Kidney (tissue), 14 donors: ENCODE data around the gene PTPRJ. TPM values are rescaled to one million over a fixed set of nuclear protein-coding genes. Genes with fewer than 3 reads are reported as not detected.

ENCODE experiments used
- DNase-seq, 5 donors: peaks; one replicate each; pipeline ENCODE4 v3.0.0-alpha.2; 2013 to 2020
- FAIRE-seq: peaks from 2 replicates; lab custom pipeline; 2012; peaks lifted over from hg19 to GRCh38; lab: Jason Lieb, UNC
- H3K27ac ChIP-seq, 2 donors: one replicate each; pipeline ENCODE4 v1.7.0; 2013; ENCODE audit warnings: low read depth in 2 of 2, low read length in 2 of 2, inconsistent platforms in 1 of 2
- H3K27me3 ChIP-seq: one replicate; pipeline ENCODE4 v1.7.1; 2013; ENCODE audit warnings: low read length, inconsistent platforms; ENCODE audit not compliant: control insufficient read depth, insufficient read depth
- H3K36me3 ChIP-seq, 3 donors: one replicate each; pipeline versions ENCODE4 v1.7.0 to v1.7.1; 2013; ENCODE audit warnings: low read length in 3 of 3, control low read depth in 1 of 3, inconsistent platforms in 1 of 3; ENCODE audit not compliant: insufficient read depth in 3 of 3, control insufficient read depth in 2 of 3
- H3K4me1 ChIP-seq, 3 donors: one replicate each; pipeline versions ENCODE4 v1.7.0 to v1.7.1; 2013; ENCODE audit warnings: low read length in 3 of 3, inconsistent platforms in 1 of 3, low read depth in 1 of 3; ENCODE audit not compliant: control insufficient read depth in 2 of 3, insufficient read depth in 2 of 3
- H3K4me3 ChIP-seq, 3 donors: one replicate each; pipeline versions ENCODE4 v1.7.0 to v1.8.1; 2013; ENCODE audit warnings: low read length in 3 of 3, control low read depth in 1 of 3, inconsistent platforms in 1 of 3
- H3K9ac ChIP-seq, 3 donors: one replicate each; pipeline versions ENCODE4 v1.7.0 to v1.7.1; 2013; ENCODE audit warnings: low read length in 3 of 3, control low read depth in 1 of 3, inconsistent platforms in 1 of 3
- H3K9me3 ChIP-seq, 3 donors: one replicate each; pipeline versions ENCODE4 v1.7.0 to v1.7.1; 2013; ENCODE audit warnings: low read length in 3 of 3, control low read depth in 1 of 3, inconsistent platforms in 1 of 3; ENCODE audit not compliant: control insufficient read depth in 2 of 3, insufficient read depth in 1 of 3
- intact Hi-C: fragments of 100-400 bp; cut with DNase I; formaldehyde crosslinking; loops from one replicate; pipeline ENCODE4 v1.11.1; 2022
- polyA plus RNA-seq: library from polyadenylated mRNA; stranded (reverse); fragments of 350-450 nt; fragmentation: Illumina TruSeq; extraction: RNeasy Lipid Tissue Mini Kit (QIAGEN cat#74804); gene quantifications from one replicate; pipeline ENCODE4 v1.2.3, GENCODE V29; 2014; ENCODE audit warnings: low read depth, low replicate concordance; ENCODE audit not compliant: insufficient read depth
- total RNA-seq: library from RNA; stranded (reverse); fragmentation: NEBNext Ultra II Directional; extraction: Animal tissue kit (Norgen Biotek cat#: 25700); gene quantifications from one replicate; pipeline ENCODE4 v1.2.1, GENCODE V29; 2021
- TF ChIP-seq, protein P1 (sequence below): IDR thresholded peaks from 3 replicates; pipeline ENCODE4 v1.5.1; 2012; ENCODE audit warnings: mild to moderate bottlenecking, moderate library complexity, borderline replicate concordance; ENCODE audit not compliant: insufficient read depth; ENCODE audit errors: extremely low read depth
- donor health status: control.
- donor health status: control.
- donor health status: control.
- donor health status: control.
- donor health status: control.
- donor health status: DM: yes; HTN: yes; CAD: no.
- donor health status: Normal renal cell carcinoma (clear cell type).

The PTPRJ gene
- total and polyA plus RNA-seq, 2 donors from 2014 or later: 9.2 to 80.5 TPM

DNA sequence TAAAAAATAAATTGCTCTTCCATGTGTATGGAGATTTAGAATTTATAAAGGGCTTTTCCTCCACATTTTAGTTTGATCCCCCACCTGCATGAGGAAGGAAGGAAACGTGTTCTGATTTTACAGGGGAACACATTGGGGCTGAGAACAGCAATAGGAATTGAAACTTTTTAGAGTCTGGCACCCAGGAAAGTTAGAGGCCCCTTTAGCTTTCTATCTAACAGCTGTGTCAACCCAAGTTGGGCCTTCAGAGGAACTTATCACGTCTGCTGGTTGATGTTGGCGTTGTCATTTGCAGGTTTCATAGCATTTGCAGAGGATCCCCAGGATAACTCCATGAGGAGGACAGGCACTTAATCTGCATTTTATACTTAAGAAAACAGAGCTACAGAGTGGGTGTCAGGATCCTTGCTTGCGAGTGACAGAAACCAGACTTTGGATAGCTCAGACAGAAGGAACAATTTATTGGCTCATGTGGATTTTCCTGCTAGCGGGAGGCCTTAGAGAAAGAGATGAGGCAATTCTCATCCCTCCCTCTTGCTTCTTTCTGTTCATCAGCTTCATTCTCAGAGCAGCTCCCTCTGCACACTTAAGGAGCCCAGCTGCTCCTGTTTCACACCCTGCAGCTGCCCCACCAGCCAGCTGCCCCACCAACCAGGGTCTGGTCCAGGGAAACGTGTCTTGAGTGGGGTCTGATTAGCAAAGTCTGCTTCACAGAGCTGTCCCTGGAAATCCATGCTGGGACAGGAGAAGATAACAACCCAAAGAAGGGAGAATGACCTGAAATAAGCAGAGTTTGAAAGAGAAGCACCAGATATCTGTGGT lies 143.8 kb downstream of the PTPRJ start:
- Histone ChIP-seq H3K9me3 (no peaks in the 10 kb centered on the region), H3K4me1 (no peaks in the 10 kb centered on the region), H3K36me3 (peaks cover 0 to 47% (median 34%) of the 10 kb centered on the region in 3 donors), H3K9ac (no peak overlapping the region), H3K4me3 (no peak overlapping the region), H3K27me3 (no peaks in the 10 kb centered on the region), H3K27ac (no peak overlapping the region)
- TF ChIP-seq, protein P1, sequence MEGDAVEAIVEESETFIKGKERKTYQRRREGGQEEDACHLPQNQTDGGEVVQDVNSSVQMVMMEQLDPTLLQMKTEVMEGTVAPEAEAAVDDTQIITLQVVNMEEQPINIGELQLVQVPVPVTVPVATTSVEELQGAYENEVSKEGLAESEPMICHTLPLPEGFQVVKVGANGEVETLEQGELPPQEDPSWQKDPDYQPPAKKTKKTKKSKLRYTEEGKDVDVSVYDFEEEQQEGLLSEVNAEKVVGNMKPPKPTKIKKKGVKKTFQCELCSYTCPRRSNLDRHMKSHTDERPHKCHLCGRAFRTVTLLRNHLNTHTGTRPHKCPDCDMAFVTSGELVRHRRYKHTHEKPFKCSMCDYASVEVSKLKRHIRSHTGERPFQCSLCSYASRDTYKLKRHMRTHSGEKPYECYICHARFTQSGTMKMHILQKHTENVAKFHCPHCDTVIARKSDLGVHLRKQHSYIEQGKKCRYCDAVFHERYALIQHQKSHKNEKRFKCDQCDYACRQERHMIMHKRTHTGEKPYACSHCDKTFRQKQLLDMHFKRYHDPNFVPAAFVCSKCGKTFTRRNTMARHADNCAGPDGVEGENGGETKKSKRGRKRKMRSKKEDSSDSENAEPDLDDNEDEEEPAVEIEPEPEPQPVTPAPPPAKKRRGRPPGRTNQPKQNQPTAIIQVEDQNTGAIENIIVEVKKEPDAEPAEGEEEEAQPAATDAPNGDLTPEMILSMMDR: no peak
- no peak for FAIRE-seq
- intact Hi-C loops: no loop called here
- no peak for DNase-seq

DNA sequence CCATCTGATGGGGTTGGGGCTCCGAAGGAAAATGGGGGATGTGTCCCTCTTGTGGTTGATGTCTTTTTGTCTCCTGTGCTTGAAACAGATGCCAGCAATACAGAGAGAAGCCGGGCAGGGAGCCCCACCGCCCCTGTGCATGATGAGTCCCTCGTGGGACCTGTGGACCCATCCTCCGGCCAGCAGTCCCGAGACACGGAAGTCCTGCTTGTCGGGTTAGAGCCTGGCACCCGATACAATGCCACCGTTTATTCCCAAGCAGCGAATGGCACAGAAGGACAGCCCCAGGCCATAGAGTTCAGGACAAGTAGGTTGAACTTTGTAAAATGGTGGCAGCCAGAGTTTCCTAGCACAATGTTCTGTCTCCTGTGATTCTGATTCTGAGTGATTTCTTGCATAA lies 144.5 kb downstream of the PTPRJ start:
- TF ChIP-seq, protein P1: no peak
- Histone ChIP-seq H3K4me1 (no peaks in the 10 kb centered on the region), H3K27me3 (no peaks in the 10 kb centered on the region), H3K27ac (no peak overlapping the region), H3K9ac (no peak overlapping the region), H3K4me3 (no peak overlapping the region), H3K9me3 (no peaks in the 10 kb centered on the region), H3K36me3 (peaks cover 0 to 54% (median 37%) of the 10 kb centered on the region in 3 donors)
- no peak for FAIRE-seq
- DNase-seq: no peak
- intact Hi-C loops: no loop called here

DNA sequence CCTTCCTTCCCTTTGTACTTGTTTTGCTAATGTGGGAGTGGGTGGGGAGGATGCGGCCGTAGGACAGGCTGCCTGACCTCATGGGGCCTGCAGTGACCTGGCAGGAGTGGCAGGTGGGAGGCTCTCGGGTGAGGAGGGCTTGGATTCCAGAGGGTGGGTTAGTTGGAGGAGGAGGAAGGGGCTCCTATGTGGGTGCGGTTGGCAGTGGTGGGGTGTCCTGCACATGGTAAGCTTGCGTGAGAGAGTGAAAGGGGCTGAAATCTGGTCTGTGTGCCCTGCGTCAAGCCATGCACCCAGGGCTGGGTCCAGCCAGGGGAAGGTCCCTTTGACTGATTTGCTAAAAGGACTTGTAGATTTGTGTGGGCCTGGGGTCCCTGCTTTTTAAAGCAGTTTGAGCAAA lies 145.5 kb downstream of the PTPRJ start:
- no peak overlapping the region for H3K27ac ChIP-seq
- no peak for DNase-seq
- H3K4me1 ChIP-seq: no peaks in the 10 kb centered on the region
- no peaks in the 10 kb centered on the region for H3K9me3 ChIP-seq
- H3K9ac ChIP-seq: no peak overlapping the region
- TF ChIP-seq, protein P1: no peak
- peaks cover 0 to 54% (median 42%) of the 10 kb centered on the region in 3 donors for H3K36me3 ChIP-seq
- no peak for FAIRE-seq
- H3K27me3 ChIP-seq: no peaks in the 10 kb centered on the region
- intact Hi-C loops: no loop called here
- H3K4me3 ChIP-seq: no peak overlapping the region
